H1 (cell line): ENCODE results near the gene UNC80. TPM values are rescaled to one million over a fixed set of nuclear protein-coding genes. Genes with fewer than 3 reads are reported as not detected.

ENCODE experiments used
- CTCF ChIA-PET: fragments of 300-600 bp; sonication (Branson Sonifier 250); formaldehyde crosslinking; loops from one replicate; lab custom pipeline; 2021; ENCODE audit not compliant: partially characterized antibody; lab: Charles Lee
- POLR2A ChIA-PET: fragments of 300-600 bp; sonication (Branson Sonifier 250); formaldehyde crosslinking; loops from one replicate; lab custom pipeline; 2021; ENCODE audit warnings: inconsistent platforms; ENCODE audit not compliant: partially characterized antibody; lab: Charles Lee
- DNase-seq, 2 experiments: peaks; one replicate each; pipeline versions ENCODE4 v3.0.0 to v3.0.0-alpha.2; 2010 to 2022; ENCODE audit warnings: low spot score in 2 of 2, low read depth in 1 of 2, mixed read lengths in 1 of 2
- FAIRE-seq: peaks from 2 replicates; lab custom pipeline; 2011; peaks lifted over from hg19 to GRCh38; lab: Jason Lieb, UNC
- H2AFZ ChIP-seq: 2 replicates; pipeline ENCODE4 v1.8.1; 2012; ENCODE audit warnings: low read length, inconsistent platforms
- H2AK5ac ChIP-seq: 2 replicates; pipeline ENCODE4 v1.6.1; 2013; ENCODE audit warnings: low read depth, low read length
- H2BK120ac ChIP-seq: replicated peaks from 2 replicates; pipeline ENCODE3; 2013; ENCODE audit warnings: low read depth, low read length, inconsistent platforms
- H2BK12ac ChIP-seq: 2 replicates; pipeline ENCODE4 v1.6.1; 2013; ENCODE audit warnings: low read depth, low read length
- H2BK15ac ChIP-seq: 2 replicates; pipeline ENCODE4 v1.6.1; 2013; ENCODE audit warnings: low read length
- H2BK20ac ChIP-seq: 2 replicates; pipeline ENCODE4 v1.6.1; 2013; ENCODE audit warnings: low read length
- H2BK5ac ChIP-seq: 2 replicates; pipeline ENCODE4 v1.6.1; 2013; ENCODE audit warnings: low read depth, low read length
- H3K14ac ChIP-seq: 2 replicates; pipeline ENCODE4 v1.6.1; 2013; ENCODE audit warnings: inconsistent platforms; ENCODE audit not compliant: insufficient read length
- H3K18ac ChIP-seq: 2 replicates; pipeline ENCODE4 v1.6.1; 2013; ENCODE audit warnings: low read length; ENCODE audit errors: extremely low read depth
- H3K23ac ChIP-seq: 2 replicates; pipeline ENCODE4 v1.6.1; 2013; ENCODE audit warnings: inconsistent platforms; ENCODE audit not compliant: insufficient read length
- H3K23me2 ChIP-seq: 2 replicates; pipeline ENCODE4 v1.6.1; 2013; ENCODE audit warnings: low read depth, low read length
- H3K27ac ChIP-seq: 2 replicates; pipeline ENCODE4 v1.6.1; 2011; ENCODE audit warnings: low read depth, low read length, inconsistent platforms
- H3K27me3 ChIP-seq, 4 experiments: replicated peaks in 1 of 4; 1 replicate in 1 of 4; 2 replicates in 3 of 4; pipeline versions ENCODE4 v1.6.1 to v1.8.1; 2011 to 2013; ENCODE audit warnings: low read length in 3 of 4, mild to moderate bottlenecking in 3 of 4, inconsistent platforms in 2 of 4, mixed read lengths in 2 of 4, moderate library complexity in 1 of 4; ENCODE audit not compliant: control insufficient read depth in 3 of 4, insufficient read depth in 3 of 4; ENCODE audit errors: extremely low read depth in 1 of 4
- H3K36me3 ChIP-seq, 4 experiments: 2 replicates each; pipeline versions ENCODE4 v1.6.1 to v1.8.1; 2011 to 2013; ENCODE audit warnings: mild to moderate bottlenecking in 4 of 4, low read length in 3 of 4, moderate library complexity in 2 of 4, control low read depth in 1 of 4, inconsistent platforms in 1 of 4; ENCODE audit not compliant: insufficient read depth in 4 of 4, control insufficient read depth in 2 of 4
- H3K4ac ChIP-seq: replicated peaks from 2 replicates; pipeline ENCODE3; 2013; ENCODE audit warnings: low read length, low read depth, mixed read lengths, inconsistent platforms; ENCODE audit not compliant: insufficient read length
- H3K4me1 ChIP-seq, 4 experiments: replicated peaks in 1 of 4; 1 replicate in 1 of 4; 2 replicates in 3 of 4; pipeline versions ENCODE4 v1.6.1 to v1.8.1; 2011 to 2013; ENCODE audit warnings: low read length in 3 of 4, inconsistent platforms in 2 of 4, mixed read lengths in 1 of 4; ENCODE audit not compliant: insufficient read depth in 4 of 4, control insufficient read depth in 3 of 4
- H3K4me2 ChIP-seq, 2 experiments: 2 replicates each; pipeline versions ENCODE4 v1.6.1 to v1.8.1; 2011 to 2013; ENCODE audit warnings: low read depth in 2 of 2, low read length in 2 of 2, control low read depth in 1 of 2, inconsistent platforms in 1 of 2, mild to moderate bottlenecking in 1 of 2; ENCODE audit not compliant: insufficient read depth in 1 of 2
- H3K4me3 ChIP-seq, 4 experiments: fragments of 200-600, 300-600 bp in 1 of 4; sonication (generic), shearing (Covaris generic), sonication (Bioruptor Twin) in 1 of 4; 2 replicates each; pipeline versions ENCODE4 v1.5.1 to v1.8.1; 2011 to 2016; ENCODE audit warnings: low read length in 4 of 4, low read depth in 3 of 4, control low read depth in 2 of 4, inconsistent platforms in 2 of 4, mild to moderate bottlenecking in 2 of 4, mixed read lengths in 1 of 4, moderate library complexity in 1 of 4; ENCODE audit not compliant: insufficient read depth in 2 of 4; ENCODE audit errors: extremely low read depth in 1 of 4
- H3K56ac ChIP-seq: replicated peaks from 2 replicates; pipeline ENCODE3; 2013; ENCODE audit warnings: low read depth, mild to moderate bottlenecking, mixed read lengths, low read length, inconsistent platforms; ENCODE audit not compliant: insufficient read length
- H3K79me1 ChIP-seq: 2 replicates; pipeline ENCODE4 v1.6.1; 2013; ENCODE audit warnings: low read depth, low read length, control low read depth
- H3K79me2 ChIP-seq, 2 experiments: 2 replicates each; pipeline versions ENCODE4 v1.6.1 to v1.8.1; 2012 to 2013; ENCODE audit warnings: low read length in 2 of 2, mild to moderate bottlenecking in 2 of 2, inconsistent platforms in 1 of 2; ENCODE audit not compliant: insufficient read depth in 2 of 2, control insufficient read depth in 1 of 2
- H3K9ac ChIP-seq, 4 experiments: replicated peaks in 1 of 4; 1 replicate in 1 of 4; 2 replicates in 3 of 4; pipeline versions ENCODE4 v1.6.1 to v1.8.1; 2011 to 2013; ENCODE audit warnings: low read depth in 3 of 4, low read length in 3 of 4, control low read depth in 2 of 4, mild to moderate bottlenecking in 2 of 4, moderate library complexity in 2 of 4, inconsistent platforms in 1 of 4; ENCODE audit errors: extremely low read depth in 1 of 4
- H3K9me3 ChIP-seq, 2 experiments: 2 replicates each; pipeline versions ENCODE4 v1.6.1 to v1.8.1; 2012 to 2013; ENCODE audit warnings: mild to moderate bottlenecking in 2 of 2, moderate library complexity in 2 of 2, control low read depth in 1 of 2, inconsistent platforms in 1 of 2, low read depth in 1 of 2, low read length in 1 of 2, mixed read lengths in 1 of 2; ENCODE audit not compliant: insufficient read depth in 2 of 2
- H4K20me1 ChIP-seq, 2 experiments: replicated peaks in 1 of 2; 2 replicates each; pipeline versions ENCODE3 to v1.8.1; 2011 to 2013; ENCODE audit warnings: inconsistent platforms in 2 of 2, low read length in 2 of 2, mild to moderate bottlenecking in 1 of 2; ENCODE audit not compliant: insufficient read depth in 2 of 2, control insufficient read depth in 1 of 2
- H4K5ac ChIP-seq: 2 replicates; pipeline ENCODE4 v1.6.1; 2013; ENCODE audit warnings: low read length, low read depth, mixed read lengths, inconsistent platforms; ENCODE audit not compliant: insufficient read length
- H4K8ac ChIP-seq: 2 replicates; pipeline ENCODE4 v1.8.0; 2013; ENCODE audit warnings: mild to moderate bottlenecking, moderate library complexity, low read length, inconsistent platforms; ENCODE audit not compliant: insufficient read depth; ENCODE audit errors: extremely low read depth
- H4K91ac ChIP-seq: replicated peaks from 2 replicates; pipeline ENCODE3; 2013; ENCODE audit warnings: low read length, mixed read lengths, inconsistent platforms; ENCODE audit not compliant: insufficient read length
- ASH2L ChIP-seq: fragments of 200-600, 300-600 bp; sonication (generic); IDR thresholded peaks from one replicate; pipeline ENCODE4 v1.7.1; 2017; ENCODE audit warnings: low read length
- BACH1 ChIP-seq: IDR thresholded peaks from 2 replicates; pipeline ENCODE4 v1.6.1; 2012; ENCODE audit warnings: low read length, improper control_type of control experiment
- CHD2 ChIP-seq: IDR thresholded peaks from 2 replicates; pipeline ENCODE4 v1.6.1; 2012; ENCODE audit warnings: low read length, improper control_type of control experiment
- CTBP2 ChIP-seq: IDR thresholded peaks from 2 replicates; pipeline ENCODE4 v1.7.0; 2011; ENCODE audit warnings: borderline replicate concordance, mild to moderate bottlenecking, moderate library complexity, mixed read lengths, low read length; ENCODE audit not compliant: insufficient read depth, insufficient read length
- GTF2F1 ChIP-seq: IDR thresholded peaks from 2 replicates; pipeline ENCODE4 v1.6.1; 2012; ENCODE audit warnings: low read depth, low read length, improper control_type of control experiment, borderline replicate concordance
- KDM4A ChIP-seq: IDR thresholded peaks from one replicate; pipeline ENCODE4 v1.7.1; 2012; ENCODE audit warnings: low read depth, mild to moderate bottlenecking, moderate library complexity, low read length, inconsistent platforms; ENCODE audit not compliant: severe bottlenecking
- NRF1 ChIP-seq: IDR thresholded peaks from 2 replicates; pipeline ENCODE4 v1.6.1; 2011; ENCODE audit warnings: mild to moderate bottlenecking, low read depth, low read length, improper control_type of control experiment
- POLR2A ChIP-seq, 2 experiments: IDR thresholded peaks; 1 replicate in 1 of 2; 2 replicates in 1 of 2; pipeline ENCODE4 v1.6.1; 2011; ENCODE audit warnings: low read depth in 2 of 2, low read length in 2 of 2, mild to moderate bottlenecking in 2 of 2; ENCODE audit errors: control extremely low read depth in 1 of 2
- POLR2AphosphoS5 ChIP-seq: IDR thresholded peaks from 2 replicates; pipeline ENCODE4 v1.6.1; 2011; ENCODE audit warnings: low read depth, low read length
- POU5F1 ChIP-seq: IDR thresholded peaks from 2 replicates; pipeline ENCODE4 v1.6.1; 2011; ENCODE audit warnings: low read depth, mild to moderate bottlenecking, low read length, moderate library complexity
- RBBP5 ChIP-seq: IDR thresholded peaks from 2 replicates; pipeline ENCODE4 v1.7.1; 2012; ENCODE audit warnings: low read depth, mild to moderate bottlenecking, inconsistent platforms, low read length, moderate library complexity, borderline replicate concordance
- SIN3A ChIP-seq, 2 experiments: IDR thresholded peaks in 1 of 2; conservative IDR thresholded peaks in 1 of 2; 2 replicates each; pipeline ENCODE4 v1.6.1; 2011 to 2012; ENCODE audit warnings: low read length in 2 of 2, improper control_type of control experiment in 1 of 2, low read depth in 1 of 2, mild to moderate bottlenecking in 1 of 2
- TCF12 ChIP-seq: IDR thresholded peaks from 2 replicates; pipeline ENCODE4 v1.6.1; 2011; ENCODE audit warnings: low read depth, mild to moderate bottlenecking, low read length
- TEAD4 ChIP-seq: IDR thresholded peaks from 2 replicates; pipeline ENCODE4 v1.6.1; 2012; ENCODE audit warnings: low read depth, low read length, inconsistent platforms, mixed read lengths
- USF2 ChIP-seq: IDR thresholded peaks from 2 replicates; pipeline ENCODE4 v1.6.1; 2011; ENCODE audit warnings: low read length, improper control_type of control experiment
- WGBS, 2 experiments: shearing (Covaris generic) in 1 of 2; methylation state at CpG; one replicate each; pipeline versions ENCODE4 v1.1.6 to v1.1.7; 2013 to 2015; ENCODE audit warnings: low lambda C conversion rate in 2 of 2, mixed read lengths in 2 of 2, inconsistent platforms in 1 of 2, low coverage in 1 of 2, missing lambda C conversion rate in 1 of 2; ENCODE audit not compliant: insufficient replicate concordance in 2 of 2, insufficient coverage in 1 of 2, insufficient read length in 1 of 2; ENCODE audit errors: extremely low coverage in 1 of 2, missing lambda C conversion rate in 1 of 2; 5-methylcytosine and 5-hydroxymethylcytosine counted together
- polyA plus RNA-seq, 7 experiments: library from polyadenylated mRNA; depleted of rRNA in 3 of 7; stranded (reverse) in 5 of 7; unstranded in 2 of 7; fragments of >200 nt in 5 of 7; fragments of 200-250 nt in 2 of 7; gene quantifications; 1 replicate in 5 of 7; 2 replicates in 1 of 7; 4 replicates in 1 of 7; pipeline versions ENCODE4 v1.2.1 to v1.2.3, GENCODE V29; 2011 to 2013; ENCODE audit warnings: missing spikeins in 2 of 7, mixed read lengths in 2 of 7
- total RNA-seq: library from RNA; stranded (reverse); fragmentation: NEBNext Ultra II Directional; extraction: Animal tissue kit (Norgen Biotek cat#: 25700); gene quantifications from 2 replicates; pipeline ENCODE4 v1.2.1, GENCODE V29; 2021

The UNC80 gene
- total and polyA plus RNA-seq, 2 of the 8 experiments (the other 6 are each of a cell fraction or from before 2014, with no cell fraction given), result 0.53 to 0.56 TPM

- Histone ChIP-seq H4K8ac (no peak overlapping the region), H3K9me3 (no peaks in the 10 kb centered on the region), H3K56ac (no peak overlapping the region), H2AFZ (no peak overlapping the region), H2BK12ac (no peak overlapping the region), H3K23me2 (no peaks in the 10 kb centered on the region), H3K27me3 (no peaks in the 10 kb centered on the region), H3K79me1 (no peaks in the 10 kb centered on the region), H3K4ac (no peak overlapping the region), H3K23ac (no peak overlapping the region), H3K79me2 (no peaks in the 10 kb centered on the region), H2BK5ac (no peak overlapping the region), H3K14ac (no peak overlapping the region), H2AK5ac (no peak overlapping the region), H2BK20ac (no peak overlapping the region), H4K20me1 (no peaks in the 10 kb centered on the region), H2BK120ac (no peak overlapping the region), H3K36me3 (no peaks in the 10 kb centered on the region), H4K5ac (no peak overlapping the region), H3K9ac (no peak overlapping the region), H2BK15ac (no peak overlapping the region), H3K18ac (no peak overlapping the region), H3K4me1 (no peaks in the 10 kb centered on the region), H3K4me2 (no peak overlapping the region), H4K91ac (no peak overlapping the region), H3K4me3 (no peak overlapping the region), H3K27ac (no peak overlapping the region)
- FAIRE-seq (no peak), DNase-seq (no peak)
- POLR2A ChIA-PET, result no interaction called here
- WGBS, 2 experiments, result 78% methylated on average over 2 of the region's 2 CpGs; no CpG with 5 or more reads in 1 of the 2 experiments
- CTCF ChIA-PET, result interaction anchor here (0.7 to 1.3 kb wide), 2 partner anchors 9 to 509 kb away, joined by 3 read pairs; no protein-coding TSS in a partner anchor
- no peak for TF ChIP-seq KDM4A
- TF ChIP-seq POLR2A (IDR thresholded peaks at IDR 0.05; ENCODE audit: control extremely low read depth in 1 of 2, low read depth in 2 of 2, low read length in 2 of 2), result no peak
- TF ChIP-seq POU5F1, result no peak
- no peak for TF ChIP-seq SIN3A (conservative IDR thresholded peaks at IDR 0.05 in 1 of 2, IDR thresholded peaks at IDR 0.05 in 1 of 2; ENCODE audit: low read depth in 1 of 2, low read length in 2 of 2)
- no peak for TF ChIP-seq POLR2AphosphoS5
- no peak for TF ChIP-seq BACH1
- TF ChIP-seq TEAD4, result no peak
- no peak for TF ChIP-seq TCF12
- TF ChIP-seq RBBP5, result no peak
- no peak for TF ChIP-seq CTBP2
- no peak for TF ChIP-seq USF2
- TF ChIP-seq GTF2F1, result no peak
- TF ChIP-seq CHD2, result no peak
- TF ChIP-seq NRF1, result no peak
- TF ChIP-seq ASH2L, result no peak
Measured at GRCh38 chr2:209990838-209991237, 219.2 kb downstream of the UNC80 start.
